IPS-11a (cell line): ENCODE data around the gene IZUMO4.

Source experiments
- H3K4me3 ChIP-seq: one replicate; pipeline ENCODE4 v1.5.1; 2013; ENCODE audit warnings: low read depth, low read length, control low read depth

The IZUMO4 gene

GRCh38 chr19:2142173-2142829 is 45.6 kb downstream of the IZUMO4 start:
- H3K4me3 ChIP-seq: no peak overlapping the region

GRCh38 chr19:2144190-2144589 is 47.5 kb downstream of the IZUMO4 start:
- no peak overlapping the region for H3K4me3 ChIP-seq

GRCh38 chr19:2145831-2146241 is 49.1 kb downstream of the IZUMO4 start:
- no peak overlapping the region for H3K4me3 ChIP-seq

- no peak overlapping the region for H3K4me3 ChIP-seq
These were observed 51.9 kb downstream of the IZUMO4 start for GRCh38 chr19:2148482-2149135.
